NOMO-1 (cell line): ENCODE results near the gene FAM222A.

ENCODE experiments used
- DNase-seq, 2 experiments: peaks; one replicate each; lab custom pipeline; 2025; ENCODE audit not compliant: unreplicated experiment in 2 of 2; lab: John Stamatoyannopoulos, UW

FAM222A gene

GRCh38 chr12:109758426-109759420, 45.1 kb downstream of the FAM222A start:
- DNase-seq = no peak

DNA sequence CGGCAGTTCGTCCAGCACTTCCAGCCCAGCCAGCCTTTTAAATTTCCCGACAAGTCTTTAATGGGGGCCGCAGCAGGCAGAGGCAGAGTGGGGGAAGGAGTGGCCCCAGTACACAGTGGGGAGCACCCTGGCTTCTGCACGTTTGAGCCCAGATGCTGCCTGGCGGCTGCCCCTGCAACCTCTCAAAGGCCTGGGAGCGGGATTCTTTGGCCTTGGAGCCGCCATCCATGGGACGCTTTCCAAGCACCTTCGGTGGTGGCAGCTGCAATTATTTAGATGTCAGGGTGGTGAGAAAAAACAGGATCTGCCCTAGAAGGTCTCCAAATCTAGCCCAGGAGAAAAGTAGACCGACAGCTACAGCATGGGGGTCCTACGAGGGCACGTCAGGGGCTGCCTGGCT, 46.0 kb downstream of the FAM222A start:
- no peak for DNase-seq

DNA sequence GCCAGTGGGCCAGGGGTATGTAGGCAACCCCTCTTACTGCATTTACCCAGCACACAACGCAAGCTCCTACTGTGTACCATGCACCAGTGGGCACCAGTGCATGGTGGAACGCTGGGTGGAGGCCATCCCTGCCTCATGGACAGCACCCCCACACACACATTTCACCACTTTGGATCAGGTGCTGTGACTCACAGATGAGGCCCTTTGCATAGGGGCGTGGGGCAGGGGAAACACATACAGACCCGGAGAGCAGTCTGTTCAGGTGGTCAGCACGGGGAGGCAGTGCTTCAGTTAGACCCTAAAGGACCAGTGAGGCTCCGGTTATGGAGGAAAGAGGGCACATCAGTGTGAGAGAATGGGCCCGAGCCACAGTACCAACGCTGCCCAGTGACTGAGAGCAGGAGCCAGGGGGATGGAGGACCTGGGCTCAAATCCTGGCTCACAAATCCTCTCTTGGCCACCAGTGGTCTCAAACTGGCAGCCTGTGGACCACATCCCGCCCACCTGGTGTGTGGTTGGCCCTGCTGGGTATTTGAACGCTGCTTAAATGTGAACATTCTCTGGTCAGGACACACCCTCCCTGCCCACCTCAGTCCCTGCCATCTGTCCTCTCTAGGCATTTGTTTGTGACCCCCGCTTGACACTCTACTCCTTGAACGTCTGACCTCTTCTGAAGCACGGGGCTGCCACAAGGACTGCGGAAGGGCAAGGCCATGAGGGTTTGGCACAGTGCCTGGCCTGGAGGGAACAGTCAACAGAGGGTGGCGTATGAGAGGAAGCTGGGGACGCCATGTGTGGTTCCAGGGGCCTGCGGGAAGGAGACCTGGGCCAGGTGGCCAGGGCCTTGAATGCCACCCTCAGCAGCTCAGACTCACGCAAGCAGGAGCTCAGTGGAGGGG, 46.7 kb downstream of the FAM222A start:
- DNase-seq = no peak

DNA sequence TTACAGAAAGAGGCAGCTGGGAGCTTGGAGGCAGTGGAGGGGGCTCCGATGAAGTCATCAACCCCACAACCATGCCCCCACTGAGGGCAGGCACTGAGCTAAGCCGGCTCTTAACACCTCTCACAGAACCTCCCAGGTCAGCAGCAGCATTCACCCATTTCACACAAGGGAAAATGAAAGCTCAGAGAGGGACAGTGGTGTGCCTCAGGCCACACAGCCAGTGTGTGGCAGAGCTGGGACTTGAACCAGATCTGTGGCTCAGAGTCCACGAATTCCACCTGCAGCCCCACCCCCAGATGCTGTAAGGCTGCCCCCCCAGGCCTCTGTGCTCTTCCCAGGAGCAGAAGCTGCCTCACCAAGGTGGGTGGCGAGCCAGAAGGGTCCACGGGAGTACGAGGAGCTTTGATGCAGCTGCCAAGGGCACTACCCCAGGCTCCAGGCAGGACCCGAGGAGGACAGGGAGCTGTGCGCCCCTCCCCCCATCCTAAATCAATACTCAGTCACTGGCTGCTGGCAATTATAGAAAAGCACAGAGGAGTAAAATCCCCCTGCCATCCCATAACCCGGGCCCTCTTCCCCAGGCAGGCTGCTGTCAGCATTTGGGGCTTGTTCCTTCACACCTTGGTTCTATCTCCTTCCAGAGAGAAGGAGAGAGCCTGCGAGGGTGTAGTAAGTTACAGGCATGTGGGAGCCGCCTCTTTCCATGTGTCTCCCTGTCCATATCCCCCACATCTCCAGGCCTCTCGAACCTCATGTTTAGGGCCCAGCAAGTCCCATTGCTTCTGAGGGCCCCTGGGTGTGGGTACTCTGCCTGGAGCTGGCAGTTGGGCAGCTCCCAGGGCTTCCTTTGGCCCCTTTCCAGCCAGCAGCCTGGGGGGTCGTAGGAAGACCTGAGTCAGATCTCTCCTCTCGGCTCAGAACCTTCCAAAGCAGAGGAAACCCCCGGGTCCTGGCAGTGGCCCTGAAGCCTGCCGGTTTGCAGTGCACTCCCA, 47.6 kb downstream of the FAM222A start:
- no peak for DNase-seq

DNA sequence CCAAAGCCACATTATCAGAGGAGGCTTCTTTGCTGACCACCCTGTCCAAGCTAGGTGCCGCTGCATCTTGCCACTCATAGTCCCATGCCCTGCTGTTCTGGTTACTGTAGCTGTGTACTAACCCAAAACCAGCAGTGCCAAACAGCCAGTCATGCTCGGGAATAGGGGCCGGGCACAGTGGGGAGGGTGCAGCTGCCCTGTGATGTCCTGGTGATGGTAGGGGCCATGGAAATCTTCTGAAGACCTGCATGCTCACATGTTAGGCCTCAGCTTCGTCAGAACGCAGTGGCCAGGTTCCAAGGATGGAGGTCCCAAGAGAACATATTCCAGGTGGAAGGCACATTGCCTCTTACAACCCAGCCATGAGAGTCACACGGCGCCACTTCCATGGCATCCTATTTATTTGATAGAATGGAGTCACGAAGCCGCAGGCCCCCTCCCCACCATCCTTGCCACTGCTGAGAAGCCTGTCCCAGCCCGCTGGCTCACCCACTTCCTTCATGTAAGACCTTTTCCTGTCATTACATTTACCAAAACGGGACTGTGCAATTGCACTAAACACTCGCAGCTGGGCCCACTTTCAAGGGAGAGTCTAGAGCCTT, 48.5 kb downstream of the FAM222A start:
- DNase-seq = no peak

DNA sequence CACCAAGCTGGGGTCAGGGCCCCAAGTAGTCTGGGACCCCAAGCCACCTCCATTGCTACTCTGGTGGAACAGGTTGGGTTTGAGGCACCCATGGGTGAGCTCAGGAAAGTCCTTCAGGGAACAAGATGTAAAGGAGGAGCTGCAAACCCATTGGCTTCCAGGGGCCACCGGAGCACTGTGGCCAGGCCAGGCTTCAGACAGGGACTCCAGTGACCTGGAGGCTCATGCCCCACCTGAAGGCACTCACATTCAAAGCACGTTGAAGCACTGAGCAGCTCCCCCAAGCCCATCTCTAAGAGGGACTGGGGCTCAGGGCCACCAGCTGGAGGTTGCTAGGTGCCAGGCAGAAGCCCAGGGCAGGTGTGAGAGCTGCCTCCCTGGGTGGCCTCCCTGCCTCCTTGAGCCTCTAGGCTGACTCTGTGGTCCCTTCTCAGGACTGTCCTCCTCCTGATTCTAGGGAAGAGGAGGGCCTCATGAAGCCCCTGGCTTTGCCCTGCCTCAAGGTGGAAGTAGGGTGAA, 49.1 kb downstream of the FAM222A start:
- DNase-seq = no peak

DNA sequence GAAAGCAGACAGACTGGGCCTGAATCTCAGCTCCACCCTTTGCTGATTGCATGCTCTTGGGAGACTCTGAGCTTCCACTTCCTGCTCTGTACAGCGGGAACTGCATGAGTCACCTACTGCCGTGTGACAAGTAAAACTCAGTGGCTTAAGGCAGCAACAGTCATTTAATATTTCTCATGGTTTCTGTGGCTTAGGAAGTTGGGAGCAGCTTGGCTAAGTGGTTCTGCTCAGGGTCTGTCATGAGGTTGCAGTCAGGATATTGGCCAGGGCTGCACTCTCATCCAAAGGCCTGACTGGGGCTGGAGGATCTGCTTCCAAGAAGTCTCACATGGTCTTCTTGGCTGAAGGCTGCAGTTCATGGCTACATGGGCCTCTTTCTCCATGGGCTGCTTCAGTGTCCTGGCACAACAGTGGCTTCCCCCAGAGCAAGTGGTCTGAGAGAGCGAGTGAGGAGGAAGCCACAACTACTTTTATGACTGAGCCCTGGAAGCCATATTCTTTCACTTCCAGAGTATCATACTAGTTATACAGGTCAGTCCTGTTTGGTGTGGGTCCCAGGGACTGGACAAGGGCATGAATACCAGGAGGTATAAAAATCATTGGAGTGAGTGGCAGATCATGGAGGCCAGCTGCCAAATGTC, 49.7 kb downstream of the FAM222A start:
- peak in 1 of 2 experiments; percentile 32 for DNase-seq

- no peak for DNase-seq
Measured at GRCh38 chr12:109764123-109764522, 50.5 kb downstream of the FAM222A start.

GRCh38 chr12:109764776-109765445, 51.3 kb downstream of the FAM222A start:
- DNase-seq = no peak

- DNase-seq = no peak
Measured at GRCh38 chr12:109765446-109765810, 51.8 kb downstream of the FAM222A start.

- no peak for DNase-seq
Measured at GRCh38 chr12:109766251-109766778, 52.7 kb downstream of the FAM222A start.

DNA sequence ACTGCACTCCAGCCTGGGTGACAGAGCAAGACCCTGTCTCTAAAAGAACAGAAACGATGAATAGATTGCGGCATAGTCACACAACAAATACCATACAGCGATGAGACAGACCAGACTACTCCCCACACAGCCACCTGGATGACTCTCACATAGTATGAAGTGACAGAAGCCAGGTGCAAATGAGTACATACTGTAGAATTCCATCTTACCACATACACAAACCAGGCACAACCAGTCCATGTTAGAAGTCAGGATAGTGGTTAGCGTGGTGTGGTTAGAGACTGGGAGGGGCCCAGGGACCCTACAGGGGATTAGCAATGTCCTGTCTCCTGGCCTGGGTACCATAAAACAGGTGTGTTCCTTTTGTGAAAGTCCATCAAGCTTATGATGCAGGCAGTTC, 53.8 kb downstream of the FAM222A start:
- no peak for DNase-seq

- DNase-seq = no peak
Measured at GRCh38 chr12:109767991-109768900, 54.6 kb downstream of the FAM222A start.

DNA sequence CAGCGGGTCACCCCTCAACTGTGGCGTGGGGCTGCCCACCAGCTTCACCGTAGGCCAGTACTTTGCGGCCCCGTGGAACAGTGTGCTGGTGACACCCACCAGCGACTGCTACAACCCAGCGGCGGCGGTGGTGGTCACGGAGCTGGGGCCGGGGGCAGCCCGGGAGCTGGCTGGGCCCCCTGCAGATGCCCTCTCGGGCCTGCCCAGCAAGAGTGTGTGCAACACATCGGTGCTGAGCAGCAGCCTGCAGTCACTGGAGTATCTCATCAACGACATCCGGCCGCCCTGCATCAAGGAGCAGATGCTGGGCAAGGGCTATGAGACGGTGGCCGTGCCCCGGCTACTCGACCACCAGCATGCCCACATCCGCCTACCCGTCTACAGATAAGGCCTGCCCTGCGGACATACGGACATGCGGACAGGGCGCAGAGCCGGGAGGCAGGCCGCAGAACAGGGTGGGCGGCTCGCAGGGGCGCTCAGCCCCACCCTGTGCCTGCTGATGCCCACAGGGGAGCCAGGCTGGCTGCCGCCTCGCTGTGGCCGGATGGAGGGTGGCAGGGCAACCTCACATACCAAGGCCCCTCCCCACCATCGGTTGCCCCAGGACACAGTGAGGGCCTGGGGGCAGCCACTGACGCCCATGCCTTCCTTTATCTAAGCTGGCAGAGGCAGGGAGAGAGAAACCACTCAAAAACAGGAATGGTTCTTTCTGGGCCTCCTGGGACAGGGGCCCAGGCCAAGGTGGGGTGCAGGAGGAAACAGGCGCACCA, 55.5 kb downstream of the FAM222A start:
- DNase-seq = no peak

GRCh38 chr12:109770104-109770860, 56.7 kb downstream of the FAM222A start:
- no peak for DNase-seq
